K562 (cell line): ENCODE results near the gene TDRKH. TPM values are rescaled to one million over a fixed set of nuclear protein-coding genes. Genes with fewer than 3 reads are reported as not detected.

Experiments
- ATAC-seq: fragments of 200-7000 bp; cut with Tn5 transposase; 3 replicates; pipeline ENCODE4 v1.9.1; 2020; ENCODE audit warnings: moderate library complexity
- BruUV-seq: library from RNA; stranded (reverse); fragments of 400-500 nt; replicated peaks from 2 replicates; lab custom pipeline; 2021; lab: Mats Ljungman, UMichigan
- CTCF ChIA-PET: fragments of 300-600 bp; formaldehyde crosslinking; extraction: SDS; loops from one replicate; lab custom pipeline; 2021; ENCODE audit warnings: low intra/inter-chr PET ratio; lab: Yijun Ruan, JAX
- POLR2A ChIA-PET: fragments of 300-600, 350-650 bp; sonication (Branson Sonifier 250); formaldehyde crosslinking; extraction: SDS; loops from one replicate; lab custom pipeline; 2021; ENCODE audit warnings: antibody characterized with exemption, inconsistent platforms; lab: Yijun Ruan, JAX
- DNase-seq, 4 experiments: peaks; one replicate each; pipeline versions ENCODE4 v3.0.0 to v3.0.0-alpha.2; 2011 to 2018; ENCODE audit warnings: low spot score in 3 of 4, mixed read lengths in 3 of 4; ENCODE audit errors: extremely low read depth in 1 of 4
- FAIRE-seq: peaks from 2 replicates; lab custom pipeline; 2011; peaks lifted over from hg19 to GRCh38; lab: Jason Lieb, UNC
- H2AFZ ChIP-seq: 2 replicates; pipeline ENCODE4 v1.6.0; 2011; ENCODE audit warnings: low read depth, low read length, control low read depth, inconsistent platforms
- H3K27ac ChIP-seq: fragments of 200-600 bp; 3 replicates; pipeline ENCODE4 v1.8.0; 2011; ENCODE audit warnings: low read depth, mild to moderate bottlenecking, control low read depth, inconsistent platforms, low read length, moderate library complexity, mixed read lengths; ENCODE audit errors: extremely low read depth
- H3K27me3 ChIP-seq, 2 experiments: fragments of 300-600 bp in 1 of 2; 2 replicates in 1 of 2; 3 replicates in 1 of 2; pipeline versions ENCODE4 v1.6.0 to v1.8.0; 2011; ENCODE audit warnings: inconsistent platforms in 2 of 2, low read length in 2 of 2, mild to moderate bottlenecking in 1 of 2, mixed read lengths in 1 of 2, moderate library complexity in 1 of 2; ENCODE audit not compliant: control insufficient read depth in 2 of 2, insufficient read depth in 2 of 2
- H3K36me3 ChIP-seq: fragments of 300-600 bp; 3 replicates; pipeline ENCODE4 v1.8.0; 2011; ENCODE audit warnings: mild to moderate bottlenecking, low read length, inconsistent platforms; ENCODE audit not compliant: control insufficient read depth, insufficient read depth
- H3K4me1 ChIP-seq, 2 experiments: fragments of 200-600 bp in 1 of 2; replicated peaks in 1 of 2; 2 replicates in 1 of 2; 3 replicates in 1 of 2; pipeline versions ENCODE4 v1.5.1 to v1.8.0; 2011; ENCODE audit warnings: inconsistent platforms in 2 of 2, low read length in 2 of 2, mild to moderate bottlenecking in 1 of 2, mixed read lengths in 1 of 2, moderate library complexity in 1 of 2; ENCODE audit not compliant: control insufficient read depth in 2 of 2, insufficient read depth in 2 of 2
- H3K4me2 ChIP-seq: 2 replicates; pipeline ENCODE4 v1.6.1; 2011; ENCODE audit warnings: low read length, control low read depth, inconsistent platforms, mixed read lengths; ENCODE audit not compliant: insufficient read depth
- H3K4me3 ChIP-seq: fragments of 200-600 bp; sonication (generic), shearing (Covaris generic); 2 replicates; pipeline ENCODE4 v1.5.1; 2016; ENCODE audit warnings: control low read depth, inconsistent platforms
- H3K79me2 ChIP-seq: fragments of 200-600 bp; 3 replicates; pipeline ENCODE4 v1.8.0; 2011; ENCODE audit warnings: low read length, inconsistent platforms; ENCODE audit not compliant: control insufficient read depth, insufficient read depth
- H3K9ac ChIP-seq, 2 experiments: 2 replicates each; pipeline versions ENCODE4 v1.6.0 to v1.6.1; 2011; ENCODE audit warnings: low read depth in 2 of 2, low read length in 2 of 2, control low read depth in 1 of 2, inconsistent platforms in 1 of 2, mild to moderate bottlenecking in 1 of 2, mixed read lengths in 1 of 2; ENCODE audit not compliant: insufficient read depth in 1 of 2
- H3K9me1 ChIP-seq: one replicate; pipeline ENCODE4 v1.6.0; 2011; ENCODE audit warnings: inconsistent platforms, mild to moderate bottlenecking, low read length, moderate library complexity; ENCODE audit not compliant: control insufficient read depth, insufficient read depth
- H3K9me3 ChIP-seq: replicated peaks from 2 replicates; pipeline ENCODE4 v1.5.1; 2011; ENCODE audit warnings: low read depth, low read length, inconsistent platforms; ENCODE audit not compliant: control insufficient read depth, insufficient read depth
- H4K20me1 ChIP-seq: replicated peaks from 2 replicates; pipeline ENCODE4 v1.6.1; 2011; ENCODE audit warnings: low read length, inconsistent platforms, mixed read lengths; ENCODE audit not compliant: control insufficient read depth, insufficient read depth
- CBX2 ChIP-seq: fragments of 200-600 bp; sonication (generic); IDR thresholded peaks from one replicate; pipeline ENCODE4 v1.6.1; 2012; ENCODE audit warnings: mild to moderate bottlenecking, low read length, inconsistent platforms; ENCODE audit not compliant: insufficient read depth, poor library complexity, severe bottlenecking
- COPS2 ChIP-seq: fragments of 450-650 bp; conservative IDR thresholded peaks from 2 replicates; pipeline ENCODE4 v1.6.1; 2016; ENCODE audit warnings: mild to moderate bottlenecking, moderate library complexity
- EGR1 ChIP-seq: fragments of 450-650 bp; conservative IDR thresholded peaks from 2 replicates; pipeline ENCODE4 v1.6.1; 2017; ENCODE audit warnings: mild to moderate bottlenecking
- EZH2 ChIP-seq: IDR thresholded peaks from 2 replicates; pipeline ENCODE4 v1.6.1; 2012; ENCODE audit warnings: low read depth, mild to moderate bottlenecking, inconsistent platforms, low read length, borderline replicate concordance
- FOXJ2 ChIP-seq: fragments of 200-800 bp; sonication (Bioruptor generic); IDR thresholded peaks from 2 replicates; pipeline ENCODE4 v1.6.1; 2016; ENCODE audit warnings: missing genetic modification characterization, missing compliant biosample characterization
- NR2C1 ChIP-seq, 2 experiments: fragments of 450-650 bp; IDR thresholded peaks; 2 replicates each; pipeline ENCODE4 v1.6.1; 2017; ENCODE audit warnings: mild to moderate bottlenecking in 2 of 2, antibody characterized with exemption in 1 of 2, inconsistent platforms in 1 of 2, missing compliant biosample characterization in 1 of 2, missing genetic modification characterization in 1 of 2
- NR2C2 ChIP-seq, 2 experiments: fragments of 200-800 bp in 1 of 2; sonication (Bioruptor generic) in 1 of 2; sonication (generic) in 1 of 2; formaldehyde crosslinking in 1 of 2; IDR thresholded peaks; 2 replicates each; pipeline versions ENCODE4 v1.6.1 to v1.8.0; 2016 to 2022; ENCODE audit warnings: mild to moderate bottlenecking in 1 of 2, missing compliant biosample characterization in 1 of 2, missing genetic modification characterization in 1 of 2, missing genetic modification reagents in 1 of 2
- RBM34 ChIP-seq: fragments of 200-400 bp; formaldehyde crosslinking; IDR thresholded peaks from 2 replicates; pipeline ENCODE4 v1.6.1; 2018; ENCODE audit warnings: low read length, borderline replicate concordance; ENCODE audit not compliant: insufficient read depth
- TOE1 ChIP-seq, 2 experiments: fragments of 450-650 bp in 1 of 2; sonication (generic) in 1 of 2; formaldehyde crosslinking in 1 of 2; IDR thresholded peaks; 2 replicates each; pipeline versions ENCODE4 v1.7.1 to v1.8.0; 2016 to 2022; ENCODE audit warnings: borderline replicate concordance in 2 of 2, mild to moderate bottlenecking in 2 of 2, antibody characterized with exemption in 1 of 2, inconsistent platforms in 1 of 2, low read depth in 1 of 2, missing genetic modification reagents in 1 of 2, moderate library complexity in 1 of 2
- WGBS: fragments of 100-300 bp; shearing (Covaris generic); methylation state at CpG from one replicate; pipeline ENCODE4 v1.1.6; 2016; ENCODE audit warnings: low coverage, mixed read lengths; ENCODE audit not compliant: insufficient coverage; ENCODE audit errors: missing lambda C conversion rate; 5-methylcytosine and 5-hydroxymethylcytosine counted together
- in situ Hi-C: fragments of 300-500 bp; cut with MboI; formaldehyde crosslinking; loops from 4 replicates; pipeline ENCODE4 v1.15.0; 2018; ENCODE audit warnings: inconsistent platforms, mixed read lengths
- intact Hi-C: fragments of 100-400 bp; cut with micrococcal nuclease; formaldehyde crosslinking; loops from 2 replicates; pipeline ENCODE4 v1.14.2; 2022
- polyA plus RNA-seq, 8 experiments: library from polyadenylated mRNA; depleted of rRNA in 4 of 8; stranded (reverse) in 5 of 8; unstranded in 3 of 8; fragments of >200 nt; fragmentation: Nextera tagmentation in 2 of 8; fragmentation: Illumina TruSeq in 1 of 8; extraction: Ambion mirVana in 2 of 8; extraction: Trizol in 1 of 8; gene quantifications; 2 replicates each; pipeline versions ENCODE4 v1.2.1 to v1.2.3, GENCODE V29; 2011 to 2014; ENCODE audit warnings: inconsistent platforms in 1 of 8, missing spikeins in 1 of 8
- total RNA-seq, 7 experiments: library from RNA; depleted of rRNA in 6 of 7; stranded (reverse); fragments of >200 nt in 6 of 7; fragmentation: Illumina TruSeq in 2 of 7; extraction: Trizol in 2 of 7; gene quantifications; 2 replicates each; pipeline versions ENCODE4 v1.2.1 to v1.2.3, GENCODE V29; 2011 to 2021; ENCODE audit warnings: low replicate concordance in 1 of 7

TDRKH gene
- total and polyA plus RNA-seq, 9 of the 15 experiments (the other 6 are each of a cell fraction or from before 2014, with no cell fraction given), result 4.3 to 21.3 (median 8.4) TPM

- intact Hi-C loops, result no loop called here
- no peak overlapping the region for H2AFZ ChIP-seq
- H3K36me3 ChIP-seq, result no peaks in the 10 kb centered on the region
- no peak overlapping the region for H3K4me3 ChIP-seq
- no peak overlapping the region for H3K9ac ChIP-seq
- no peak overlapping the region for H3K27ac ChIP-seq
- no peaks in the 10 kb centered on the region for H3K9me1 ChIP-seq
- no peak for TF ChIP-seq COPS2
- no peak for TF ChIP-seq CBX2
- TF ChIP-seq EGR1, result no peak
- TF ChIP-seq, all 486 proteins: peak for 0
- DNase-seq (no peak), ATAC-seq (no peak), FAIRE-seq (no peak)
- ChIA-PET POLR2A (interaction anchor here (0.6 to 1.8 kb wide), 3 partner anchors 11 to 60 kb away, joined by 4 to 9 read pairs (median 5); partner anchors contain the start of gene TDRKH), CTCF (no interaction called here)
- Histone ChIP-seq H4K20me1 (peaks cover 19% of the 10 kb centered on the region), H3K79me2 (no peaks in the 10 kb centered on the region), H3K4me2 (no peak overlapping the region), H3K4me1 (peaks cover 0 to 8% of the 10 kb centered on the region in 2 experiments; a peak in 1 of 5 replicates), H3K27me3 (peaks cover 49 to 80% of the 10 kb centered on the region in 2 experiments), H3K9me3 (no peaks in the 10 kb centered on the region)
- 15% methylated on average over 10 of the region's 12 CpGs for WGBS
- in situ Hi-C loops, result no loop called here
- BruUV-seq, result no TSS peak
These were observed 11.1 kb upstream of the TDRKH start for GRCh38 chr1:151801310-151801820.

GRCh38 chr1:151800830-151801229 is 10.5 kb upstream of the TDRKH start:
- no TSS peak for BruUV-seq
- Histone ChIP-seq H3K4me1 (peaks cover 0 to 8% of the 10 kb centered on the region in 2 experiments; a peak in 1 of 5 replicates), H4K20me1 (peaks cover 19% of the 10 kb centered on the region), H3K9ac (no peak overlapping the region), H3K27ac (no peak overlapping the region), H3K4me3 (no peak overlapping the region), H3K27me3 (peaks cover 44 to 74% of the 10 kb centered on the region in 2 experiments), H3K79me2 (no peaks in the 10 kb centered on the region), H3K9me3 (no peaks in the 10 kb centered on the region), H3K4me2 (no peak overlapping the region), H3K36me3 (no peaks in the 10 kb centered on the region), H3K9me1 (no peaks in the 10 kb centered on the region), H2AFZ (no peak overlapping the region)
- in situ Hi-C loops, result no loop called here
- intact Hi-C loops, result no loop called here
- TF ChIP-seq FOXJ2 (tag), result no peak
- no peak for TF ChIP-seq TOE1 (IDR thresholded peaks at IDR 0.05; ENCODE audit: borderline replicate concordance)
- TF ChIP-seq TOE1 (CRISPR knock-in tag; IDR thresholded peaks at IDR 0.05; ENCODE audit: borderline replicate concordance, low read depth), result no peak
- no peak for TF ChIP-seq NR2C2 (CRISPR knock-in tag; IDR thresholded peaks at IDR 0.05)
- TF ChIP-seq NR2C2 (tag; IDR thresholded peaks at IDR 0.05), result peak; percentile 64
- TF ChIP-seq EZH2, result no peak
- no peak for TF ChIP-seq RBM34
- peak; percentile 47 for TF ChIP-seq NR2C1 (IDR thresholded peaks at IDR 0.05)
- TF ChIP-seq NR2C1 (tag; IDR thresholded peaks at IDR 0.05), result peak; percentile 59; the same call in 1 of the 2 replicates
- CTCF ChIA-PET, result no interaction called here
- ATAC-seq (no peak), DNase-seq (no peak), FAIRE-seq (no peak)
- POLR2A ChIA-PET, result interaction anchor here (0.6 to 1.1 kb wide), 3 partner anchors 24 to 60 kb away, joined by 3 to 4 read pairs (median 3); no protein-coding TSS in a partner anchor
- WGBS, result 3% methylated on average over 7 of the region's 8 CpGs
